Caki2 (cell line): Measurements from ENCODE around the gene GRM7. TPM values are rescaled to one million over a fixed set of nuclear protein-coding genes. Genes with fewer than 3 reads are reported as not detected.
"Not testable (repeated sequence)": the region's sequence is repeated elsewhere in the genome, so short reads cannot be mapped to it uniquely, and the experiment has no call there.

ENCODE experiments used
- DNase-seq: peaks from one replicate; pipeline ENCODE4 v3.0.0-alpha.2; 2015; ENCODE audit warnings: low read depth
- in situ Hi-C: cut with HindIII; loops from 2 replicates; pipeline ENCODE4 v1.10.0; 2016; ENCODE audit warnings: low sequenced_read_pairs, low pct_unique_long_range_greater_than_20kb, mixed read lengths
- total RNA-seq: library from RNA; depleted of rRNA; stranded (reverse); fragments of >200 nt; shearing (Covaris generic); gene quantifications from 2 replicates; pipeline ENCODE4 v1.2.3, GENCODE V29; 2014; ENCODE audit warnings: low replicate concordance

Gene GRM7
- total RNA-seq, 1 experiment from 2014 or later: not detected

GRCh38 chr3:6935418-6935817 lies 74.5 kb downstream of the GRM7 start:
- not testable (repeated sequence) for DNase-seq

GRCh38 chr3:6935970-6936369 lies 75.1 kb downstream of the GRM7 start:
- in situ Hi-C loops: no loop called here

More at GRCh38 chr3:6935418-6935817, 74.5 kb downstream of the GRM7 start:
- in situ Hi-C loops: not testable (repeated sequence)

GRCh38 chr3:6962801-6963200 lies 101.9 kb downstream of the GRM7 start:
- DNase-seq: no peak
- in situ Hi-C loops: no loop called here

More at GRCh38 chr3:6935970-6936369, 75.1 kb downstream of the GRM7 start:
- no peak for DNase-seq

GRCh38 chr3:6965881-6966280 lies 105.0 kb downstream of the GRM7 start:
- in situ Hi-C loops: no loop called here
- DNase-seq: no peak

GRCh38 chr3:6971933-6972332 lies 111.0 kb downstream of the GRM7 start:
- in situ Hi-C loops: no loop called here
- no peak for DNase-seq

GRCh38 chr3:6985848-6986247 lies 124.9 kb downstream of the GRM7 start:
- DNase-seq: no peak
- in situ Hi-C loops: no loop called here

GRCh38 chr3:6989608-6990291 lies 128.8 kb downstream of the GRM7 start:
- DNase-seq: no peak
- in situ Hi-C loops: no loop called here

GRCh38 chr3:6994081-6994668 lies 133.3 kb downstream of the GRM7 start:
- in situ Hi-C loops: no loop called here
- peak; percentile 4 for DNase-seq

GRCh38 chr3:7000501-7000900 lies 139.6 kb downstream of the GRM7 start:
- peak; percentile 3 for DNase-seq
- in situ Hi-C loops: no loop called here

GRCh38 chr3:7001370-7001769 lies 140.5 kb downstream of the GRM7 start:
- in situ Hi-C loops: no loop called here
- no peak for DNase-seq

GRCh38 chr3:7015683-7016440 lies 154.9 kb downstream of the GRM7 start:
- peak; percentile 66 for DNase-seq
- in situ Hi-C loops: no loop called here

- no peak for DNase-seq
- in situ Hi-C loops: no loop called here
These were observed 164.8 kb downstream of the GRM7 start for GRCh38 chr3:7025581-7026300.

GRCh38 chr3:7029562-7029961 lies 168.6 kb downstream of the GRM7 start:
- in situ Hi-C loops: no loop called here
- DNase-seq: no peak

- DNase-seq: no peak
- in situ Hi-C loops: no loop called here
These were observed 177.5 kb downstream of the GRM7 start for GRCh38 chr3:7038394-7038793.

- DNase-seq: no peak
- in situ Hi-C loops: no loop called here
These were observed 201.8 kb downstream of the GRM7 start for GRCh38 chr3:7062714-7063113.

GRCh38 chr3:7070461-7070860 lies 209.5 kb downstream of the GRM7 start:
- in situ Hi-C loops: no loop called here
- no peak for DNase-seq

GRCh38 chr3:7074217-7074616 lies 213.3 kb downstream of the GRM7 start:
- in situ Hi-C loops: no loop called here
- no peak for DNase-seq

- in situ Hi-C loops: no loop called here
- no peak for DNase-seq
These were observed 214.2 kb downstream of the GRM7 start for GRCh38 chr3:7075117-7075516.

- in situ Hi-C loops: no loop called here
- DNase-seq: no peak
These were observed 215.0 kb downstream of the GRM7 start for GRCh38 chr3:7075901-7076300.
